GM18520 (cell line): ENCODE measurements around the gene FAM124B.
"Not testable (repeated sequence)": the region's sequence is repeated elsewhere in the genome, so short reads cannot be mapped to it uniquely, and the experiment has no call there.

Experiments used
- ATAC-seq: cut with Tn5 transposase; IDR thresholded peaks from one replicate; pipeline ENCODE4 v1.9.1; 2021; ENCODE audit not compliant: unreplicated experiment

Gene FAM124B

DNA sequence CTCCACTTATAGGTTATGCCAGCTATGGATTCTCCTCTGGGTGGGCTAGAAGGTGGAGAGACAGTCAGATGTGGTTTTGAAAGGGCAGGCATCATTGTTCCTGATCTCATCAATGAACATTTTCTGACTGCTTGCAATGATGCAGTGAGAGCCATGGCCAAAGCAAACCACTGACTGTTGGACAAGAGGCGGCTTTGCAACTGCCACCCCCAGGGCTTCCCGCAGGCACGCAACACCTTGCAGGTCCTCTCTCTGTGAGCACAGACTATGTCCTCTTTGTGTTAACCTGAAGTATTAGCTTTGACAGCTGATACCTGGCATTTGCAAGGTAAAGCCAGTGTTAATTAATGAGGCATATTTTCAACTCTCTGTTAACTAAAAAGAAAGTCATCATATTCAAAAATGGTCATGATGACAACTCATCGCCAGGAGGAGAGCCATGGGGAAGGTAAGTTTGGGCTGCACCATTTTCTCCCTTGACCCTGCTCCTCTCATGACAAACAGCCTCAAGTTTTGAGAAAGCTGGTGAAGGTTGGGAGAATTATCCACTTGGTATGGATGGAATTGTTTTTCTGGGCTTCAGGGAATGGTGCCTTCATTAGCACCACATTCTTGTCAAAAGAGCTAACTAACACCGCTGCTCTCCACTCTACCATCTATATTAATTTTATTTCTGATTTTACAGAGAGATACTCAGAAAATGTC lies 14.9 kb upstream of the FAM124B start:
- no peak for ATAC-seq

DNA sequence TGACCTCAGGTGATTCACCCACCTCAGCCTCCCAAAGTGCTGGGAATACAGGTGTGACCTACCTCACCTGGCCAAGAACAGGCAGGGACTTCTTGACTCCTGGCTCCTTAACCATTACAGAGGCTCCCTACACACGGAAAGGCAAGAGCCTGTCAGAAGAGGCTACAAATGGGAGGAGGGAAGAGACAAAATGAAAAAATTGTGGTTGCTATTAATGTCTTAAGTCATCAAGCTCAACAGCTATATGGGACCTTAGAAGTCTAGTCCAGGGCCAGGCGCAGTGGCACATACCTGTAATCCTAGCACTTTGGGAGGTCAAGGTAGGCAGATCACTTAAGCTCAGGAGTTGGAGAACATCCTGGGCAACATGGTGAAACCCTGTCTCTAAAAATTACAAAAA lies 11.5 kb upstream of the FAM124B start:
- no peak for ATAC-seq

DNA sequence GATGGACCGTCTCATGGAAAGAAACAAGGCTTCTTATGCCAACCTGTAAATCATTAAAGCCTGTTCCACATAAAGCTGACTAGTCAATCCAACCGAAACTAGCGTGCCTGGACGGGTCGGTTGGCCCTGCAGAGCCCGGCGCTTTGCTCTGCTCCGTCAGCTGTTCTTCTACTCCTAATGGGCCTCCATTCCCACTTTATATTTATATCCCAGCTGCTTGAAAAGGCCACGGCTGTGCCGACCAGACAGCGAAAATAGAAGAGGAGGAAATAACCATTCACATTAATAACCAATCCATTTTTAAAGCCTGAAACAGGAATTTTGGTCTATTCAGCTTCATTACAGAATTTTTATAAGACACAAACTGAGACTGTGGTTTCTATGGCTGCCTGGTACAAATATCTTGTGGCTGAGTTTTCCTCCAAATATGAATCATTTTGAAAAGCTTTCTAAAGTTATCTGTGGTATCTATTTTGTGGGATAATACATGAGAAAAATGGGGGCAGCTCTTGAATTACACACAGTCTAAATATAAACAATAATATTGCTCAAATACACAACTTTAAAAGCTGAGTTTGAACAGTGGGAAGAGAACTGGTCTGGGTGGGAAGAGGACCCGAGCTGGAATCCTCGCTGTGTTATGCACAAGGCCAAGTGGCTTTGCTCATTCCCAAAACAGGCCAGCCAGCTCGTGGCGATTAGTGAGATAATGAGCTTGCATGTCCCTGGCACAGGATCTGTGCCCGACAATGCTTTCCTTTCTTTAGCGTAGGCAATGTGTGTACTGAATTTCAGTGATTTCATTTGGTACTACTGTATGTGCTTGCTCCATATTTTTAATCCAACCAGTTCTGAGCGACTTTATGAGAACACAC lies 10.5 kb upstream of the FAM124B start:
- no peak for ATAC-seq

DNA sequence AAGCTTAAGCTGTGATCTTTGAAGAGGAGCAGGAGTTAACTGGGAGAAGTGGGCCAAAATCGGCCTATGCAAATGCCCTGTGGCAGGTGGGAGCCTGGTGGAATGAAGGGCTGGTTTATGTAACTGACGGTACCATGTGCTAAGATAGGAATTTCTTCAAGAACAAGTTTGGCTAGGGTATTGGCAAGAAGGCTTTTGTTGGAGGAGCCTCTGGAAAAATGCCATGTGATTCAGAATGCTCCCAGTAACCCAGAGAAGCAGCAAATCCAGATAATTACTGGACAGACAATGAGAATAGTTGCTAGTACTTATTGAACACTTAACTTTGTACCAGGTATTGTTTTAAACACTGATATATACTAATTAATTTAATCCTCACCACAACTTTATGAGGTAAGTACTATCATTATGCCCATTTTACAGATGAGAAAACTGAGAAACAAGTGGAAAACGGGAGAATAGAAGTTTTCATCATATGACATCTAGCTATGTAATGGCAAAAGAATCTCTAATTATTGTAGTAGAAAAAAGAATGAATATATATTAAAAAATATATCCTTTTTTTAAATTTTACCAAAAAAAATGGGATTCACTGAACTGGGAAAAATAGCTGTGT lies 9.1 kb upstream of the FAM124B start:
- no peak for ATAC-seq

DNA sequence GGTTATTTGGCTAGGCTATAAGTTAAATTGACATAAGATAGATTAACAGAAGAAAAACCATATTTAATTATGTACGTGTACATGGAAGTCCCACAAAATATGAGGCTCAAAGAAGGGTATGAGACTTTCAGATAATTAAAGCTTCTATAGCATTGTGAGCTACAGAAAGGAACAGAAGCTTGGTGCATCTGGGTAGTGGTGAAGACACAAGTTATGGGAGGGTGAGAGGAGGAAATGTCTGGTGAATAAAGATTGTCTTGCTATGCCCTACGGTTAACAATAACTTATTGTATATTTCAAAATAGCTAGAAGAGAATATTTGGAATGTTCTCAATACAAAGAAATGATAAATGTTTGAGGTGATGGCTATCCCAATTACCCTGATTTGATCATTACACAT lies 6.8 kb upstream of the FAM124B start:
- no peak for ATAC-seq

DNA sequence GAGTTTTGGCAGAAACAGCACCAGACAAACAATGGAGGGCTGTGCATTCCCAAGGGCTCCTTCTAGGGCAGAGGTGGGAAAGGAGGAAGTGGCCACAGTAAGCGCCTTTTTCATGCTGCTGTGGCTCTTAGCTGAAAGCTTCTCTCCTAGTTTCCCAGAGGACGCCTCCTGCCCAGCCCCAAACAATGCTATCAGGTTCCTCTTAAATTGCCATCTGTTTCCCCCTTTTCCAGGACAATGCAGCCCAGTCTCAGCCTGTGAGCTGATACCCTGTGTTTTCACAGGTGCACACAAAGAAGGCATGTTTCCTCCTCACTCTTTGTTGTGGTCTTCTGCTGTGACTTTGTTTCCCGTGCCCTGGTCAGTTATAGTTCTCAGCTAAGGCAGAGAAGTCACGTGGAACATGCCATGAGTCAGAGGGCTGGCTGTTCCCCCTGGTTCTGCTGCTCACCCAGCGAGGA lies 5.4 kb upstream of the FAM124B start:
- ATAC-seq: no peak

DNA sequence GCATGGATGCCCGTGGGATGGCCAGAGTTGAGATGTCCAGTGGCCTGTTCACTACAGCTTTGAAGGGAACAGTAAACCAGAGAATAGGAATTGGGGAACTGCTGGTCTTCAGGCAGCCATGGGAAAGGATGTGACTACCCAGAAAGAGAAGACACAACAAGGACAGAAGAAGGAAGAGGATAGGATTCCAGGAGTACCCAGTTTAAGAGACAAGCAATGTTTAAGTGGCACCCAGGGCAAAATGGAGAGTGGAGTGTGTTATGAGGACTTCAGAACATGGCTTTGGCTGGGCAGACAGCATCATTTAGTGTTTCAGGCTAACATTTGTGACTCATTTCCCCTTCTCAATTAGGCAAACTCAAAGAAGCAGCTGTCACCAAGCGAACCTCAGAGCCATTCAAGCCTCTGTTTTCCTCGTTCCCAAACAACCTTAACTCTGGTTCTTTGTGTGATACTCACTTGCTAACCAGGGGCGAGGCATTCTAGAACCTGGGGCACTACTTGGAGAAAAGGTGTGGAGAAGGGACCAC lies 4.0 kb upstream of the FAM124B start:
- ATAC-seq: no peak

DNA sequence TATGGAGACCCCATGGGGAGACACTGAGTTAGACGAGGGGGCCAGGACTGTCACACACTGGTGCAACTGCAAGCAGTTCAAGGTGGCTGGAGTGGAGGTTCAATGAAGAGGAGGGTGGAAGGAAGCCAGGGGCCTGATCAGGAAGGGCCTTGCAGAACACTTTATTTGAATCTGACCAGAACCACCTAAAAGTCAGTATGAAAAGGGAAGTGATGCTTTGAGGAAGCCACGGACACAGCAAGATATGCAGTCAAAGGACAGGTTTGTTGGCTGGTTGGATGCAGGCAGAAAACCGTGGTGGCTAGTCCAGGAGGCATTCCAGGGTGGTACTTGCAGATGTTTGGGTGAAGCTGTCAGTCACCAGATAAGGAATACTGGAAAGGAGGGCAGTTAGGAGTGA lies 3.5 kb upstream of the FAM124B start:
- no peak for ATAC-seq

DNA sequence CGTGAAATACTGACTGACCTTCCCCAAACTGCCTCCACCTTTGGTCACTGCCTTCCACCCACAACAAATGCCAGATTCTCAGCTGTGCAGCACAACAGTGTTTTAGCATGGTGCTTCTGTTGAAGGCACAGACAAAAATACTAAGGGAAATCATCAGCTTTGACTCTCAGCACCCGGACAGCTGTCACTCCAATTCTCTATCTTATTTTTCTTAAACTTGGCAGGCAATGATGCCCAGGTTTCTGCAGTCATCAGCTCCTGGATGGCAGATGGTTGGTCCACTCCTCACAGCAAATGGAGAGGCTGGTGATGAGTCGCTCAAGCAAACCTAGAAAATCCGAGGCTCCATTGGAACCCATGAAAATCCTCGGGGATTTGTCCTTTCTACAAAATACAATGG lies 2.9 kb upstream of the FAM124B start:
- ATAC-seq: no peak

DNA sequence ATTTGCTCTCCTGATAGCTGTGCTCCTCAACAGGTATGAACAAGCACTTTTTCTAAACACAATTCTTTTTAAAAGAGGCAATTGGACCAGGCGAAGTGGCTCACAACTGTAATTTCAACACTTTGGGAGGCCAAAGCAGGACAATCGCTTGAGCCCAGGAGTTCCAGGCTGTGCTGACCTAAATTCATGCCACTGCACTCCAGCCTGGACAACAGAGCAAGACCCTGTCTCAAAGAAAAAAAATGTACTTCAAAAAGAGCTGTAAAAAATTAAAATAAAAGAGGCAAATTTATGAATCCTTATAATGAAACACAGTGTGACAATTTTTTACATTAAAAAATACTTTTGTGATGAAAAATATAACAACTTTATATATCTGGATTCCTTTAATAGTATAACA lies 1.8 kb upstream of the FAM124B start:
- ATAC-seq: no peak

DNA sequence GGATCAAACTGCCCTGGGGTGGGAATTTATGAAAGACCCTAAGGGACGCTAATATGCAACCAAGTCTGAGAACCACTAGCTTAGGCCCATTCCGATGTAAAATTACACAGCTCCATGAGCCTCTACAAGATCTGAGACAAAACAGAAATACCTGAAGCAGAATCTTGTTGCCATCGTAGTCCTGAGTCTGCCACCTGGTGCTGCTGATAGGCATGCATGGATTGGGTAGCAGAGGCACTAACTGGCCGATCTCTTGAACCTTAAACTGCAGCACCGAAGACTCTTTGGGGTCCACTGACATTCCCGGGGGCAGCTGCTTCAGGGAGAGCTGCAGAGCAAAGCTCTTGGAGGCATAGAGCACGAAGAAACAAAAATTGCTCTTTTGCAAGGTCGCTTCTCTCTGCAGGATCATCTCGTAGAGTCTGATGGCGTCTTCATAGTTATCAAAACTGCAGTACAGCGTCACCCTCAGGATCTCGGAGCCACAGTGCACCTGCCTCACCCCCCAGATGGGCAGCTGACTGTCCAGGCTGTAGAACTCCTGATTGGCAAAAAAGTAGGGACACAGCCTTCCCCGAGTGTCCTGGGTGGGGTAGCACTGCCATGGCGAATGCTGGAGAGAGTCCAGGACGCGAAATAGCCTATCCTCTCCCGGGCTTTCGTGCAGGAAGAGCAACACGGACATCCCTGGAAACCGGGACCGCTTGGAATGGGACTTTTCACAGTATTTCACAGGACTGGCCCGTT lies 848 bp downstream of the FAM124B start:
- no peak for ATAC-seq

DNA sequence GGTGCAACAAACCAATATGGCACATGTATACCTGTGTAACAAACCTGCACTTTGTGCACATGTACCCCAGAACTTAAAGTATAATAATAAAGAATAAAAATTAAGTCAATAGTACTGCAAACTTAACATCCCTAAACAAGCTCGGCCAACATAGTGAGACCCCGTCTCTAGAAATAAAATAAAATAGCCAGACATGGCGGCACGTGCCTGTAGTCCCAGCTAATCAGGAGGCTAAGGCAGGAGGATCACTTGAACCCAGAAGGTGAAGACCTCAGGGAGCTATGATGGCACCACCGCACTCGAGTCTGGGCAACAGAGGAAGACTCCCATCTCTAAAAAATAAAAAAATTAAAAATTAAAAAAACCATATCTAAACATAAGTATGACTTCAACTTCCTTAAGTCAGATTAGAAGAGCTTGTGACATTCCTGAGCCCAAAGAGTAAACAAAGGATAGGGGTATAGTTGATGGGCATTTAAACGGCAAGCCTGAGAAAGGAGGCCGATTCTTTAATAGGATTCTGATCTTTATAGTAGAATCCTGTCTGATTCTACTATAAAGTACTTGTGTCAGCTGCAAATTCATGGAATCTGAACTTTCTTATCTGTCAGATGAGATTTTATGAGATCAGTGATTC lies 1.6 kb downstream of the FAM124B start:
- ATAC-seq: no peak

DNA sequence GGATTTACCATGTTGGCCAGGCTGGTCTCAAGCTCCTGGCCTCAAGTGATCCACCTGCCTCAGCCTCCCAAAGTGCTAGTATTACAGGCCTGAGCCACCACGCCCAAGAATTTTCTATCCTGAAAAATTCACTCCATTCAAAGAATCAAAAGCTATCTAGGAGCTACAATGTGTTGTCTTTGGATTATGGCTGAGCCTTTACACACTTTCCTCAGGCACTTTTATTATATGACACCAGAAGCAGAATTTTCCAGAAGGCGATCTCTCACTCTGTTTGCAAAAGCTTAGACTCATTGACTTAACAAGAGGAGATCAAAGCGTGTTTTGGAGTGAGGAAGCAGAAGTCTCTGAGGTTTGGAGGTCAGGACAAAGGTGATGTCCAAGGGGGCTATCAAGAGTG lies 3.6 kb downstream of the FAM124B start:
- ATAC-seq: no peak

DNA sequence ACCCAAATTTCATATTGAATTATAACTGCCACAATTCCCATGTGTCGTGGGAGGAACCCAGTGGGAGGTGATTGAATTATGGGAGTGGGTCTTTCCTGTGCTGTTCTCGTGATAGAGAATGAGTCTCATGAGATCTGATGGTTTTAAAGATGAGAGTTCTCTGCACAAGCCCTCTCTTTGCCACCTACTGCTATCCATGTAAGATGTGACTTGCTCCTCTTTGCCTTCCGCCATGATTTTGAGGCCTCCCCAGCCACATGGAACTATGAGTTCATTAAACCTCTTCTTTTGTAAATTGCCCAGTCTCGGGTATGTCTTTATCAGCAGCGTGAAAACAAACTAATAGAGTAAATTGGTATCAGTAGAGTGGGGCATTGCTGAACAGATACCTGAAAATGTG lies 4.8 kb downstream of the FAM124B start:
- ATAC-seq: not testable (repeated sequence)

DNA sequence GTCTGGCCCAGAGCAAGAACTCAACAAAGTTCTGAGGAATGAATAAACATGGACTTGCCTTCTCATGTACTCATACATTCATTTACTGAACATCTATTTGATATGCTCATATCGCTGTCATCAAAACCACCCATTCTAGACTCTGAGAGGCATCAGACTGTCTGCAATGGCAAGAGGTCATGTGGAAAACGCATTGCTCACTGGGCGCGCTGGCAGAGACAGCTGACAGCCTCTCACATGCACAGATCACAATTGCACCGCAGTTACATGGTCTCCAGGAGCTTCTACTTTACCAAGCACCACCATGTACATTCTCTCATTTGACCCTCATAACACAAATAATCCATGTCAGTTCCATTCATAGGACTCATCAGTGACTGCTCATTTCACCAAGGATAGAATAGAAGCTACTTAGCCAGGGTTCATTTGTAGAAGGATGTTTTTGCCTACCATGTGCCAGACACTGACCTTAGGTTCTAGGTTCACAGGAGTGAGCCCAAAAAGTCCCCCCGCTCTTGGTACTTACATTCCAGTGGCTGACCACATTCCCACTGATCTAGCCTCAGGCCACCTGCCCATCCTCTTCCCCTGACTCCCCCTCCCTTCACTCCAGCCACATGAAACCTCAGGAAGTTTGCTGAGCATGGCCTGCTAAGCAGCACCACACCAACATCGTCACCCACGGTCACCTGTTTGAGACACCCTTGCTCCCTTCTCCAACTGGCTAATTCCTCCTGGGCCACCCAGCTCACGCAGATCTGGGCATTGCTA lies 6.1 kb downstream of the FAM124B start:
- ATAC-seq: no peak

DNA sequence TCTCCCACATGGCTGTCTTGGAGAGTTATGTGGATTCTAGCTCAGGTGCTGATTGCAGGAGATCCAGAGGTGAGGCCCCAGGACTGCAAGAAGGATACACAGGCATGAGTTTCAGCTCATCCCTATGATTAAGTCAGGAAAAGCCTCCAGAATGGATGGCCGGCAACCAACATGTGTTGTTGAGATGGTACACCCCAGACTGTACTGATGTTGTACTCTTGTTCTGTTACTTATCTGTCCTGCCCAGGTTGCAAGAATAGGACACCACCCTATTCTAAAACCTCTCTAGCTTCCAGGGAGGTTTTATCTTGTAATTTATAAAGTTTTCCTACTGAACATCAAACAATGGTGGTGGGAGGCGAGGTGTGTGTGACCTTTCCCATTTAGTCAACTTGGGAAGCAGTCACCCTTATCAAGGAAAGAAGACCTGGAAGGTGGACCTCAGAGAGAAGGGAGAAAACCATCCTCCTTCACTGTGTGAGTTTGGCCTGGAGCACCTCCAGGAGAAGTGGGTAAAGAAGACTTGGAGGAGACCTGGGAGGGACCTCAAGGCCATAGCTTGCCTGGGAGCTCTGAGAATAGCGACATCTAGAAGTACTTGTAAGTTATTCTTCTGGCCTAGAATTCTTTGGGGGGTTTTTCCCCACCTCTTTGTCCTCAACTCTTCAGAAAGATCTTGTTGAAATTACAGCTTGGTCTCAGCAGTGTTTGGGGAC lies 8.6 kb downstream of the FAM124B start:
- no peak for ATAC-seq

DNA sequence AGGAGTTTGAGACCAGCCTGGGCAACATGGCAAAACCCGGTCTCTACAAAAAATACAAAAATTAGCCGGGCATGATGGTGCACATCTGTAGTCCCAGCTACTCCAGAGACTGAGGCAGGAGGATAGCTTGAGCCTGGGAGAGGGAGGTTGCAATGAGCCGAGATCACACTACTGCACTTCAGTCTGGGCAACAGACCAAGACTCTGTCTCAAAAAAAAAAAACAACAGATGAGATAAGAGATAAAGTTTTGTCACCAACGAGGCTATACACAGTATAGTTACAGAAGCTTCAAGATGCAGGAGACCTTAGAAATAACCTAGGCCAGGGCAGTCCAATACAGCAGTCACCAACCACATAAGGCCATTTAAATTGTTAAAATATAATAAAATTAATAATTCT lies 9.4 kb downstream of the FAM124B start:
- no peak for ATAC-seq

DNA sequence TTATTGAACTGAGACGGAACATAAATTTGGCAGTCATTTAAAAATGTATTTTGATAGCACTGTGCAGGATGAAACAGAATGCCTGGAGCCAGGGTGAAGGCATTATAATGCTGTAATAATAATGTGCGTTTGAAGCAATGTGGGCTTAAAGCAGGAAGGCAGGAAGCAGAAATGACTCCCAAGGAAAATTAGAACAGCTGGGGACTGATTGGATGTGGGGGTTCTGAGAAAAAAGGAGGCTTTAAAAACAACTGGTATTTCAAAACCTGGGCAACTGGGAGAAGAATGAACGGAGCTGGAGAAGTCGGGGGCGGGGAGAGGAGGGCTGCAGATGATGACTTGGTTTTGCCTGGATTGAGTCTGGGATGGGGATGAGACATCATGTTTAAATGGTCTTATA lies 12.6 kb downstream of the FAM124B start:
- ATAC-seq: no peak

DNA sequence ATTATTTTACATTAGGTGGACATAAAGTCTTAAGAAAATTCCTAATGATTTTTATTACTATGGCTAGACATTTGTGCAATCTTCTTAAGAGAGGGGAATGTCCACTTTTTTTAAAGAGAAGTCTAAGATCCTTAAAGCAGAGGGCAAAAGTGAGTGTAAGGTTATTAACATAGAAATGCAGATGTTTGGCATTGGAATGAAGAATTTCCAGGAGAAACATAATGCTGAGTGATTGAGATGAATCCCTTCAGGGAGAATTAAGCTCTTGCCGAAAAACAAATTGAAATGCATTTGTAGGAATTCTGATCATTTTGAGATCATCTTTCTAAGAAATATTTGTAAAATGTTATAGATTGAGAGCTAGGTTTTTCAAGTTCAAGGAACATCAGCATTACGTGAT lies 15.0 kb downstream of the FAM124B start:
- ATAC-seq: no peak
